ENCODE results near the gene LLCFC1.

GRCh38 chr7:142908921-142909890 is 30.1 kb upstream of the LLCFC1 start:
- TF ChIP-seq YY1 (IDR thresholded peaks at IDR 0.05; ENCODE audit: insufficient read depth, insufficient read length) (no peak), SUZ12 (IDR thresholded peaks at IDR 0.05; ENCODE audit: extremely low read depth, insufficient read depth, insufficient read length) (no peak)
